HG03354 (cell line): ENCODE results near the gene ARHGEF17.
"Not testable (repeated sequence)": the region's sequence is repeated elsewhere in the genome, so short reads cannot be mapped to it uniquely, and the experiment has no call there.

Experiments used
- ATAC-seq: cut with Tn5 transposase; IDR thresholded peaks from one replicate; pipeline ENCODE4 v1.9.1; 2021; ENCODE audit warnings: mild to moderate bottlenecking; ENCODE audit not compliant: unreplicated experiment, poor library complexity, severe bottlenecking

ARHGEF17 gene

DNA sequence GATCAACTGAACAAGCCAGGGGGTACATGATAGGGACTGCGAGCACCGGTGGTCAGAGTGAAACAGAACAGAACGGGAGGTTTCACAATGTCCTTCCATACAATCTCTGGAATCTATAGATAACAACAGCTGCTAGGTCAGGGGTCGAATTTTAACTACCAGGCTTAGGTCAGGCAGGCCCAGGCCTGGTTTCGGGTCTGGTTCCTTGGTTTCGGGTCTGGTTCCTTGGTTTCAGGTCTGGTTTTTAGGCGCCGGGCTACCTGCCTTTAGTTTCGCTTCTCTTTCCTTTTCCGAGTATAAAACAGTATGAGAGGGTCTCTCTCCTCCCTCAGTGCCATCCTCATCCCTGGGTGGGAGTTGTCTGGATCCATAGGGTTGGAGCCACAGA lies 36.6 kb upstream of the ARHGEF17 start:
- not testable (repeated sequence) for ATAC-seq

DNA sequence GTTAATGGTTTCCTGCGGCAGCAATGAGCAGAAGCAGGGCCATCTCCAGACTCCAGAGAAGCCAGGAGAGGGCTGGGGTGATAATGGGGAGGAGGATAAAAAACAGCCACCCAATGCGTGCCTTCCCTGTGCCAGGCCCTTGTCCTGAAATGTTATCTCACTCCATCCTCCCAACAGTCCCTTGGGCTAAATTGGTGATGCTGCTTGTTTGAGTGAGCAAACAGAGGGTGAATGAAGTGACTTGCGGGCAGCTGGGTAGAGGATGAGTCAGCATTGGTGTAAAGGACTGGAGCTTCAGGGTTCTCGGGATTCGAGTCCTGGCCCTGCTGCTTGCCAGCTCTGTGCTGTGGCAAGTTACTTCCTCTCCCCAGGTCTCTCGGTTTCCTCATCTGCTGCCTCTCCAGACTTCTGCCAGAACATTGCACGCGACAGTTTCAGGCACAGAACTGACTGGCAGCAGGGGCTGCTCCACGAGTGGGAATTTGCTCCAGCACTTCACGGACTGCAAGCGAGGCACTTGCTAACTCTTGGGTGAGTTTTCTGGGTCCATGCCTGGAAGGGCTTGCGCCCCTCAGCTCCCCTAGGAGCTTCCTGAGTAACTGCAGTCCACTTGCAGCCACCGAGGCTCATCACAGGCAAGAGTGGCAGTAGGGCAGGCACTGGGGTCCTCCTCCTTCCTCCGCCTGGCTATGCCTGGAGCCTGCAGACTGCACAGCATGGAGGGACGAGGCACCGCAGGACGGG lies 36.0 kb upstream of the ARHGEF17 start, which contains the start of gene P2RY6:
Gene P2RY6 (plus strand): TSS at position 403 of the 744 bp plus-strand sequence. CDS start 24,181 bp downstream, outside the sequence.
- ATAC-seq = no peak

DNA sequence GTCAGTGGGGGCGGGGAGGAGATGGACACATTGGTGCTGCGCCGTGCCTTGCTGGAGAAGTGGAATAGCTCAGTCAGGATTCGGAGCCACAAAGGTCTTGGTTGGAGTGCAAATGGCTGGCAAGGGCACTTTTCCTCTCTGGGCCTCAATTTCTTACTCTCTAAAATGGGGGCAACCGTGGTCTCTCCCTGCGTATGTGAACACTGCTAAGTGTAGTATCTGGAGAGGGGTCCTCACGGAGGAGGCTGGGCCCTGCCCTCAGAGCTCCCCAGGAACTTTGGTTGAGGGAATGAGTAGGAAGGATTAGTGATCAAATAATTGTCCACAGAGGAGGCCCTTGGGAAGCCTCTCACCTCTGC lies 35.4 kb upstream of the ARHGEF17 start:
- no peak for ATAC-seq

DNA sequence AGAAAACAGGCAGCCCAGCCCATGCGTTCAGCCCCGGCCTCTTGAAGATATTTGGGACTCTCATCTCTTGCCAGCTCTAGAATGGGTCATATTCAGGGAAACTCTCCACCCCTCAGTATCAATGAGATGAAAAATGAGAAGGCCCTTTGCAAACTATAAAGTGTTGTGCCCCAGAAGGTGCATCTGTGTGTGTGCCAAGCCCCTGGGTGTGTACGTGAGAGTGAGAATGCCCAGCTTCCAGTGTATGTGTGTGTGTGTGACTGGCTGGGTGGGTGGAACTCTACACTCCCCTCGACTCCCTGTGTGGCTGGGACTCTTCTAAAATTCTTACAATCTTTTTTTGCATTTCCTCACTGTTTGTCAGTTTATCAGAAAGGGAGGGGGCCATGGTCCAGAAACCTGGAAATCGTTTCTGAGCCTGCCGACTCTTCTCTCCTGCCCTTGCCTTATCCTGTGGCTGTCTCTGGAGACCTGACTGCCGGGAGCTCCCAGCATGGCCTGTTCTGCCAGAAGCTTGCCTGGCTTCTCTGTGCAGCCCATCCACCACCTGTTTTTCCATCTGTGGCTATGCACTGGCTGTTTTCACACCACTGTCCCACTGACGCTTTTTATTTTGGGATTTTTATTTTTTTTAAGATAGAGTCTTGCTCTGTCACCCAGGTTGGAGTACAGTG lies 34.7 kb upstream of the ARHGEF17 start:
- no peak for ATAC-seq

DNA sequence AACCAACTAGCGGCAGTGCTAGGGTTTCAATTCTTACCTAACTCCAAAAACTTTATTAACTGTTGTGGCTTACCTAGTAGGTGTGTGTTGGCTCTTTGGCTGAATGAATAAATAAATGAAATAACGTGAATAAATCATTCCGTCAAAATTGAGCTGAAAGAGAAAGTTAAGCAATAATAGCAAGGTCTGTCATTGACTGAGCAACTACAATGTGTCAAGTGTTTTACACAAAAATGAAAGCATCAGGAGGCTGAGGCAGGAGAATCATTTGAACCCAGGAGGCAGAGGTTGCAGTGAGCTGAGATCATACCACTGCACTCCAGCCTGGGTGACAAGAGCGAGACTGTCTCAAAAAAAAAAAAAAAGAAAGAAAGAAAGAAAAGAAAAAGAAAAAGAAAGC lies 33.9 kb upstream of the ARHGEF17 start:
- ATAC-seq = not testable (repeated sequence)

DNA sequence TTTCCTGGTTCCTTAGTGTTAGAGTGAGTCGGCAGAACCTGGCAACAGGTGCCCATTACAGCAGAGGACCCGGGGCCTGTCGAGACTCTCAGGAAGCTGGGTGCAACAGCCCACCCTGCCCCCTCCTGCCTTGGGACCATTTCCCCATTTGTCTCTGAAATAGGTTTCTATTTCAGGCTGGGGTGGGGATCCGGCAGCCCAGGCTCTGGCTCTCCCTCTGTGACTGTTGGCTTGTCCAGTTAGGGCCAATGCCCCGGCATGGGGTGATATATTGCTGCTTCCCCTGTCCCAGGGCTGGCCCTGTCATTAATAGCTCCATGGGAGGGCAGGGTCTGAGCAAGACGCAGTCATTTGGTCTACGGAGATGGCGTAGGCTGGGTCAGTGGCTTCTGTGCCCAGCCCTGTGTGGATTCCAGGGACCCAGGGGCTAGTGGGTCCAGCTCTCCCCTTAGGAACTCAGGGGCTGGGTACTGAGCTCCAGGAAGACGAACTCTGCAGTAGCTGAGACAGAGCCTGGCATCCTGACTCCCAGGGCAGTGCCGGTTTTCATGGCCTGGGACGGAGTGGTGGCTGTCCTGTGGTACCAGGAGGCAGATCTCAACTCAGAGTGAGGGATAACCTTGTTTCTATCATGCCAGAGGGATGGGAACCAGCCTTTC lies 33.2 kb upstream of the ARHGEF17 start:
- no peak for ATAC-seq

DNA sequence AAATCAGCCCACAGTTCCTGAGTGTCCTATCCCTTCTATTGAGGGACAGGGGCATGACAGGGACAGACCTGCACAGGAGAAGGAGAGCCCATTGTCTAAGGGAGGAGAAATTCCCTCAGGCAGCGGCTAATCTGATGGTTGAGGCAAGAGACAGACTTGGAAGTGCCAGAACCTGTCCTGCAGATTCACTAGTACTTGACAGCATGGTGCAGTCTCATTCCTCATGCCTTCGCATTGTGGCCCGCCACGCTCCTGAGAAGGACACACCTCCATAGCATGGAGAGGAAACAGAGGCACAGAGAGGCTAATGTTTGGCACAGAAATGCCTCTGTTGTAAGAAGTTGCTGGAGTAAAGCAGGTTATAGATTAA lies 32.7 kb upstream of the ARHGEF17 start:
- no peak for ATAC-seq

DNA sequence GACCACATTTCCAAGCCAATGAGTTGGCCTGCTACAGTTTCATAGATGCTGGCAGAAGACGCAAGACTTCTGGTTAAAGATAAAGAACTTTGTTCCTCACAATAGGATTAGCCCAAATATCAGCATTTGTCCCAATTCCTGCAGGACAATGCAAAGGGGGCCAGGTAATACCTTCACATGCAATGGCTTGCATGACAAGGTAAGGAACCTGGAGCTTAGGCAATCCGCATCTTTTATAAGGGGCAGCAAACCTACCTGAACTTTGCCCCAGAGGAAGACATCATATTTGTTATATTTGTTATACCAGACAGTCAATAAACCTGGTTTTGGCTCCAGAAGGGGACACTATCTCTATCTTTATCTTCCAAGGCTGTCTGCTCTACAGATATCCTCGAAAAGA lies 30.6 kb upstream of the ARHGEF17 start:
- ATAC-seq = no peak

DNA sequence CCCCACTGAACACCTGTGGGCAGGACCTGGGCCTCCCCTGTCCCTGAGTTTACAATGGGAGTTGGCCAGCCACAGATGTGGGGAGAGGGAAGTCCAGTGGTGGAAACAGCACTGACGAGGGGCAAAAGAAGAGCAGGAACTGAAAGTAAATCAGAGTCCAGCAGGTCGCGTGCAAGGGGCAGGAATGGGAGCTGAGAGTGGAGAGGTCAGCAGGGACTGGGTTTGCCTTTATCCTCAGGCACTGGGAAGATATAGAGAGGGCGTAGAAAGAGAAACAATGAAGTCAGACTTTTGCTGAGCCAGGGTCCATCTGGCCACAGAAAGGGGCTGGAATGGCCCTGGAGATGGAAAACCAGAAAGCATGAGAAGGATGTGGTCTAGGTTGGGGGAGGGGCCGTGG lies 27.4 kb upstream of the ARHGEF17 start:
- no peak for ATAC-seq

DNA sequence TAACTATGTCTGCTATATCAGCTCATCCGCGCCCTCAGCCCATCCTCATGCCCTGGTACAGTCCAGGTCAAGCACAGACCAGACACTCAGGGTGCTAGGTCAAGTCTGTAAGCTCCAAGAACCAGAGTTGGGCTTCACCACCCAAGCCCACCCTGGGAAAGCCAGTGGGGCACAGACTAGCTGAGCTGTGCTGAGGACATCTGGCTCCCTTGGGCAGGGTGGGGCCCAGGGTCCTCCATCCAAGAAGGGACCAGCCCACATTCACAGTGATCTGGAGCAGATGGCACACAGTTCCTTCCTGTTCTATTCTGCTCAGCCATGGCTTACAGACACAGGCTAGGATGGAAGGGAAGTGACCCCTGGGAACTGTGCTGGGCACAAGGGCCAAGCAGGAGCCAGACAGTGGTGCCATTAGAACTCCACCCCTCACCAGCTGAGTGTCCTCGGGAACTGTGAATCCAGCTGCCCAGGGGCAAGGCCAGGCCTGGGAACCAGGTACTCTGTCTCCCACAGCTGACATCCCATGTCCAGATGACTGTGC lies 26.8 kb upstream of the ARHGEF17 start:
- no peak for ATAC-seq

DNA sequence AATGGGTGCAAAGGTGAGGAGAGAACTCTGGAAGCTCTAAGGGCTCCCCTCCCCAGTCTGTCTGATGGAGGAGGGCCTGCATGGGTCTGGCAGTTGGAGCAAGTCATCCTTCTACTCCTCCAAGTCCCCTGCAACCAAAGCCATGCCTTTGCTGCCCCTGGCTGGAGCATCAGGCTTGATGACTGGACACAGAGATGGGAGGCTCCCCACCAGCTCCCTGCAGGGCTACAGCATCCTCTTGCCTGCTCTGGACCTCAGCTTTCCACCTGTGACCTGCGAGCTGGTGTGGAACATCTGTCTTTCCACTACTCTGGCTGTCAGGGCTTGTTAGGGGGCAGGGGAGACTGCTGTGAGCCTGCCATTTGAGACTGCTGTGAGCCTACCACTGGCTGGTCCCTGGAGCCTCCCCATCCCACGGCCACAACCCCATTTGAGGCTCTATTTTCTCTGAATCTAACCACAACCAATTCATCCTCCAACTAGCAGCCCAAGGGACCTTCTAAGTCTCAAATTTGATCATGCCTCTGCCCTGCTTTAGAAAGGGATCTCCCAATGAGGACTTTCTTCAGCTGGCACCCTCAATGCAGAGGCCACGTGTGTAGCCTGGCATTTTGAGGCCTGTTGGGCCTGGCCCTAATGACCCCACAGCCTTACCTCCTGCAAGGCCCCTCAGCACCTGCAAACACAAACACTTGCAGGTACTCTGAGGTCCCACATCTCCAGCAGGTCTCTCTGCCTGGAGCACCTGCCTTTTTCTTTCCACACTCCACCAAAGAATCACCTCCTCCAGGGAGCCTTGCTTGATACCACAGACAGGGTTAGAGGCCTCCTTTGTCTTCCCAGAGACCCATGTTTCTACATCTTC lies 26.0 kb upstream of the ARHGEF17 start:
- ATAC-seq = no peak

DNA sequence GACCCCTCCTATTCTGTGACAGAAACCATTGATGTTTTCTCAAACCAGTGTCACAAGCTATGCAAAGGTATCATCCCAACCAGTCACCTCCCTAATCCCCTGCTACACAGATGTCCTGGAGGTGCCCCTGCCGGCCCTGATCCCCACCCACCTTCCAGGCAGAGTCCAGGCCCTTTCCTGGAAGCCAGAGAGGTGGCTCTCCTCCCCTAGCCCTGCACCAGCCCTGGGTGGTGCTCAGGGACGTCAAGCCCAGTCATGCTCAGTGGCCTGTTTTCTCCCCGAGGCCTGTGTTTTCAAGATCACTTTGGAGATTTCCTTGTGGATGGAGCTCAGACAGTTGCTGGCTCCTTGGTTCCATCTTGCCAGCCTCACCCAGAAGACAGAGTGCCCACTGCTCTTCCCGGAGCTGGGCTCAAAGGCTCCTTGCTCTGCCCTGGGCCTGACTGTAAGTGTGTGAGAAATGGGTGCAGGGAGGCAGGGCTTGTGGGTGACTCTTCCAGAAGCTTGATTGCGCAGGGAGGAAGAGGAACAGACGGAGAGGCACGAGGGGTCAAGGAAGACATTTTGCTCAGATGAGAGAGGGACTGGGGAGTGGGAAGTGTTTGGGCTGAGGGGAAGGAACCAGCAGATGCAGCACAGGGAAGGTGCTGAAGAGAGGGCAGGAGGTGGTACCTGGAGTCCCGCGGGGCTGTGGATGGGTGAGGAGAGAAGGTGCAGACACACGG lies 24.6 kb upstream of the ARHGEF17 start:
- no peak for ATAC-seq

DNA sequence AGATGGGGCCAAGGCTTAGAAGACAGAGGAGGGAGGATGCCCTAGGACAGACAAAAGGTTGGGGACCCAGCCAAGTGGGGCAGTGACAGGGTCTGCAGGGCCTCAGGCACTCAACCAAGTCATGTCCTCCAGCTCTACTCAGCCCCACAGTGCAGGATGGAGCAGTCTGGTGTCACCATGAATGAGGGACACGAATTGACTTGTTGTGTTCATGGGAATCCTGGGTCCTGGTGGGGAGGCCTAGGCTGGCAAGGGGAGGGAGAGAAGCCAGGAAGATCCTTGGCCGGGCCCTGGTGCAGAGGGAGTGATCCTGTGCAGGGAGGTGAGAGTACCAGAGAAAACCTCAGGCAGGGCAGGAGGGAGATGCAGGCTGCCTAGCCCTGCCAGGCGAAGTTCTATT lies 24.0 kb upstream of the ARHGEF17 start:
- ATAC-seq = no peak

DNA sequence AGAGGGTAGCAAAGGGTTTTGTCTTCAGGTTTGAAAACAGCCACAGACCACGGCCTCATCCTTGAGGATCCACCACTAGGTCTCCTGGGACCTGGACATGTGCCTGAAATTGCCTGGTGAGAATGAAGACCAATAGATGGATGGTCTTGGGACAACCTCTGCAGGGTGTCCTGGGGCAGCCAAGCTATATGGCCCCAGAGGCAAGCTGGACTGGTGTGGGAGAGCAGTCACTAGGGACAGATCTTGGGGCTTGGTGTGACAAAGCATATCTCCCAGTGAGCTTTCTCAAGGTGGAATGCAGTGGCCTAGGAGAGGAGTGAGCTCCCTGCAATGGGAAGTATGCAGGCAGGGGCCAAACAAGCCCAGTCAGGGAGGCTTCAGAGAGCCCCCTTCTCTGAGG lies 22.4 kb upstream of the ARHGEF17 start:
- no peak for ATAC-seq

DNA sequence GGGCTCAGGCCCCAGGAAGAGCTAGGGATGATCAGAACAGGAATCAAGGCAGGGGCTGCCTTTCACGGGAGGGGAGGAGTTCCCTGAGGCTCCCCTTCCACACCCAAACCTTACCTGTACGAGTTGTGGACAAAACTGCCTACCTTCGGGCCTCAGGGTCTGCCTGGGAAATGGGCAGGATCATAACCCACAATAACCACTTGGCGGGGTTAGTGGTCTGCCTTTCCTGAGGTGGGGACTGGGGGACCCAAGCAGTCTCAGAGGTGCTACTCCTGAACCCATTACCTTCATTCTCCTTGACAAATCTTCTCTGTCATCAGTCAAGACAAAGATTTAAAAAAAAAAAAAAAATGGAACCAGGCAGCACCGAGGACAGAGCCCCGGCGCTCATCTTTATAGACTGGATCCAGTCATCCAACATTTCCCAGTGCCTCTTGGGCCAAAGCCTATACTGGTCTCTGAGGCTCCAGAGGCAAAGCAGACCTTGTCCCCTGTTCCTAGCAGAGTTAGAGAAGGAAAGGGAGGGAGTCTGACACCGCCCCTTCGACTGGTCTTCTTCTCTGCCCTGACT lies 21.8 kb upstream of the ARHGEF17 start:
- no peak for ATAC-seq

DNA sequence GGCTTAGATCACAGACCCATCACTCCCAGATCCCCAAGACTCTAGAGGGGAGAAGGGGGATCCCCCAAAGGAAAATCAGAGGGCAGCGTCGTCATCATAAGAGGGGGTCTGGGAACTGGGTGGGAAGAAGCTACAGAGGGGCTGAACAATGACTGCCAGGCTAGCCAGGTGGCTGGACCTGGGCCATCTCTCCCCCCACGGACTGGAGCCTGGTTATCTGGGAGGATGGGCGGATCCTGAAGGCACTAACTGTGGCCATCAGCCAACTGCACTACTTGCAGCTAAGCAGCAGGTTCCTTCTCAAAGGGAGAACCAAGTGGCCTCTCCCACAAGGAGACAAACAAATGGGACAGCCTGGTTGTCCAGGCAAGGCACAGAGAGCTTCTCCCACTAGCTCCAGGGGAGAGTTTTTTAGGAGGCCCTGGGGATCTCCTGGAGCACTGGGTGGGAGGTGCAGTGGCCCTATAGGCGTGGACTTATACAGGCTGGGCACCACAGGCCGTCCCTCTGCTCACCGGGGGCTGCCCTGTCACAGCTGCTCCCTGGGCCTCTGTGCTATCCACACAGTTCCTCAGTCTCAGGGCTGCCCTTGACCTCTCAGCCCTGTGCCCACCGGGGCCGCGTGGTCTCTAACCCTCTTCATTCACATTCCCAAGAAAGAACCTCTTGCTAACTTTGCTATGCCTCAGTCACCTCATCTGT lies 20.5 kb upstream of the ARHGEF17 start:
- ATAC-seq = no peak

DNA sequence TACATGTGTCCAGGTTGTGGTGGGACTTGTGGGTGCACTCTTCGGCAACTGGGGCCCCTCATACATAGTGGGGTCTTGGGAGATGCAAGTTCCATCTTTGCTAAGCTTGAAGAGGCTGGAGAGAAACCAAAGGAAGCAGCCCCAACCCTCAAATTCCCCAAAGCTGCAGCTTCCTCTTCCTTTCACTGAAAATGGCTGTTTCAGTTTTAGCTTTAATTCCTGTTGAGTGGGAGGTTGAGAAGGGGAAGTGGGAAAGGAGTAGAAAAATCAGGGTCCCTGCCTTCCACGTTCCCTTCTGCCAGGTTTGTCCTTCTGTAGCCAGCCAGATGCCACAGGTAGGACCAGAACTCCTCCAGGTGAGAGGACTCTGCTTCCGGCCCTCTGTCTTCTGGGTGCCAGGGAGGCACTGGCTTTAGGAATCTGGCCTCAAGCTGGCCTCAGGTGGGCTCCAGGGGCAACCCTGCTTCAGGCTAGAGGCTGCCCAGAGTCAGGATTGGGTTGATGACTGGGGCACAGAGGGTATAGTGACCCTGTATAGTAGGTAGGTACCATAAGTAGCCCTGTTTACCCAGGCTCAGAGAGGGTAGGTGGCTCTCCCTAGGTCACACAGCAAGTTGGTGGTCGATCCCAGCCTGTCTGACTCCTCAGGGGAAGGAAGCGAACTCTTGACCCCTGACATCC lies 19.7 kb upstream of the ARHGEF17 start:
- no peak for ATAC-seq
